IMR-90 (cell line): ENCODE results near the gene LMOD2.

Experiments
- BHLHE40 ChIP-seq: fragments of 150-350 bp; IDR thresholded peaks from 2 replicates; pipeline ENCODE4 v1.6.1; 2016; ENCODE audit warnings: mild to moderate bottlenecking, low read depth, low read length
- CEBPB ChIP-seq: IDR thresholded peaks from 2 replicates; pipeline ENCODE4 v1.6.1; 2012; ENCODE audit warnings: low read depth, low read length, improper control_type of control experiment
- CTCF ChIP-seq: conservative IDR thresholded peaks from 2 replicates; pipeline ENCODE4 v1.5.1; 2012; ENCODE audit warnings: mild to moderate bottlenecking, low read depth, low read length, improper control_type of control experiment
- MAFK ChIP-seq: IDR thresholded peaks from 2 replicates; pipeline ENCODE4 v1.6.1; 2012; ENCODE audit warnings: low read depth, low read length, improper control_type of control experiment
- MAZ ChIP-seq: IDR thresholded peaks from 2 replicates; pipeline ENCODE4 v1.6.1; 2012; ENCODE audit warnings: low read depth, mild to moderate bottlenecking, low read length, improper control_type of control experiment, moderate library complexity, borderline replicate concordance
- MXI1 ChIP-seq: IDR thresholded peaks from 2 replicates; pipeline ENCODE4 v1.6.1; 2012; ENCODE audit warnings: low read depth, mild to moderate bottlenecking, low read length, moderate library complexity, borderline replicate concordance
- NFE2L2 ChIP-seq: fragments of 150-350 bp; IDR thresholded peaks from 2 replicates; pipeline ENCODE4 v1.6.1; 2016; ENCODE audit warnings: low read depth, mild to moderate bottlenecking, low read length
- POLR2A ChIP-seq: IDR thresholded peaks from 2 replicates; pipeline ENCODE4 v1.6.1; 2012; ENCODE audit warnings: mild to moderate bottlenecking, low read depth, low read length
- RCOR1 ChIP-seq: IDR thresholded peaks from 2 replicates; pipeline ENCODE4 v1.6.1; 2012; ENCODE audit warnings: mild to moderate bottlenecking, low read length, improper control_type of control experiment; ENCODE audit not compliant: insufficient replicate concordance
- RFX5 ChIP-seq: IDR thresholded peaks from 2 replicates; pipeline ENCODE4 v1.8.0; 2012; ENCODE audit warnings: low read depth, mild to moderate bottlenecking, low read length, moderate library complexity
- USF2 ChIP-seq: fragments of 150-350 bp; IDR thresholded peaks from 2 replicates; pipeline ENCODE4 v1.6.1; 2017; ENCODE audit warnings: mild to moderate bottlenecking, antibody characterized with exemption, low read length, low read depth

- TF ChIP-seq CTCF (no peak), RCOR1 (no peak), MAFK (no peak), USF2 (no peak), RFX5 (no peak), CEBPB (no peak), MAZ (no peak), BHLHE40 (no peak), NFE2L2 (no peak), MXI1 (no peak), POLR2A (no peak)
Observed at GRCh38 chr7:123662293-123662692, 6.6 kb downstream of the LMOD2 start.
